Measurements from ENCODE around the gene MDH2.
A peak's percentile ranks its signal among the peaks of the same experiment; 100 is the strongest.
"Not testable (repeated sequence)": the region's sequence is repeated elsewhere in the genome, so short reads cannot be mapped to it uniquely, and the experiment has no call there.

MDH2 gene
- total RNA-seq, result 78.8 to 151 reads per million in 2 experiments

- DNase-seq (ENCODE audit: low read depth), result peak; percentile 76
Observed at GRCh38 chr7:76047811-76048667, at the start of gene MDH2, which contains the start of gene STYXL1. Gene MDH2, plus strand, starts transcription at chr7:76048106. Its CDS starts 55 bp downstream, at chr7:76048161. Gene STYXL1, minus strand, starts transcription at chr7:76048000. Its CDS starts 17,477 bp downstream, at chr7:76030523.

GRCh38 chr7:76000566-76000965 lies 47.3 kb upstream of the MDH2 start:
- no peak for DNase-seq (ENCODE audit: low read depth)

GRCh38 chr7:76002139-76002538 lies 45.8 kb upstream of the MDH2 start:
- no peak for DNase-seq (ENCODE audit: low read depth)

GRCh38 chr7:76002822-76003221 lies 45.1 kb upstream of the MDH2 start:
- DNase-seq (ENCODE audit: low read depth), result no peak

- no peak for DNase-seq (ENCODE audit: low read depth)
Observed at GRCh38 chr7:76003351-76003750, 44.6 kb upstream of the MDH2 start.

- DNase-seq (ENCODE audit: low read depth), result not testable (repeated sequence)
Observed at GRCh38 chr7:76005004-76005403, 42.9 kb upstream of the MDH2 start.

GRCh38 chr7:76008156-76008687 lies 39.7 kb upstream of the MDH2 start:
- DNase-seq (ENCODE audit: low read depth), result no peak

- no peak for DNase-seq (ENCODE audit: low read depth)
Observed at GRCh38 chr7:76009672-76010600, 38.0 kb upstream of the MDH2 start.

- DNase-seq (ENCODE audit: low read depth), result no peak
Observed at GRCh38 chr7:76011442-76011861, 36.5 kb upstream of the MDH2 start.

GRCh38 chr7:76016191-76016947 lies 31.5 kb upstream of the MDH2 start:
- no peak for DNase-seq (ENCODE audit: low read depth)

GRCh38 chr7:76018520-76018919 lies 29.4 kb upstream of the MDH2 start:
- DNase-seq (ENCODE audit: low read depth), result not testable (repeated sequence)

- DNase-seq (ENCODE audit: low read depth), result peak; percentile 47
Observed at GRCh38 chr7:76020031-76020714, 27.7 kb upstream of the MDH2 start.

GRCh38 chr7:76022026-76022780 lies 25.7 kb upstream of the MDH2 start:
- DNase-seq (ENCODE audit: low read depth), result no peak

- no peak for DNase-seq (ENCODE audit: low read depth)
Observed at GRCh38 chr7:76023002-76023401, 24.9 kb upstream of the MDH2 start.

- not testable (repeated sequence) for DNase-seq (ENCODE audit: low read depth)
Observed at GRCh38 chr7:76029682-76030081, 18.2 kb upstream of the MDH2 start.

- DNase-seq (ENCODE audit: low read depth), result no peak
Observed at GRCh38 chr7:76031964-76032363, 15.9 kb upstream of the MDH2 start.

GRCh38 chr7:76037310-76037709 lies 10.6 kb upstream of the MDH2 start:
- DNase-seq (ENCODE audit: low read depth), result no peak

GRCh38 chr7:76040126-76040525 lies 7.8 kb upstream of the MDH2 start:
- no peak for DNase-seq (ENCODE audit: low read depth)

GRCh38 chr7:76044375-76044865 lies 3.5 kb upstream of the MDH2 start:
- no peak for DNase-seq (ENCODE audit: low read depth)

GRCh38 chr7:76047305-76047810 lies 548 bp upstream of the MDH2 start:
- no peak for DNase-seq (ENCODE audit: low read depth)
